Sigmoid colon (tissue), 4 donors: ENCODE results near the gene SERPINA9.

ENCODE experiments used
- EP300 ChIP-seq, 4 donors: sonication (generic); formaldehyde crosslinking; IDR thresholded peaks; one replicate each; pipeline ENCODE4 v1.6.1; 2017; ENCODE audit warnings: antibody characterized with exemption in 4 of 4
- POLR2A ChIP-seq, 2 donors: fragments of 450-650 bp; IDR thresholded peaks; one replicate each; pipeline ENCODE4 v1.6.1; 2016; ENCODE audit warnings: antibody characterized with exemption in 2 of 2, mild to moderate bottlenecking in 2 of 2, moderate library complexity in 2 of 2
- POLR2AphosphoS5 ChIP-seq, 4 donors: sonication (generic); formaldehyde crosslinking; IDR thresholded peaks; one replicate each; pipeline ENCODE4 v1.6.1; 2017; ENCODE audit warnings: antibody characterized with exemption in 4 of 4
- TF ChIP-seq, protein P1 (sequence below), 4 experiments: fragments of 450-650 bp in 3 of 4; fragments of 200-600 bp in 1 of 4; IDR thresholded peaks; one replicate each; pipeline ENCODE4 v1.5.1; 2016 to 2019; ENCODE audit warnings: antibody characterized with exemption in 4 of 4, mild to moderate bottlenecking in 3 of 4, moderate library complexity in 2 of 4

DNA sequence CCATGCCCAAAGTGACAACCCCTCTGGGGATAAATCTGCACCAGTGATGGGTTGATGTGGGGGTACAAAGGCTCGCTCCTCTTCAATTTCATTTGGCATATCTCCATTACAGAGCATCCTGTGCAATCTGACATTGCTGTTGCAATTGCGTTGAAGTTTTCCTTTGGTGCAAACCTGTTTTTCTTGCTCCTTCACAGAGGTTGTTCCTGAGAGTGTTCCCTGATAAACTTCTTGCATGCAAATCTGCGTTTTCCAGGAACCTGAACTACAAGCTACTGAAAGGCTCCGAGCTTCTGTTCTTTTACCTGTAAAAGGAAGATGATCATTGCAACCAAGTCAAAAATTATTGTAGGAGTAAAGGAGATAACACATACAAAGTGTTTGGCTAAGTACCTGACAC lies 49.5 kb downstream of the SERPINA9 start:
- TF ChIP-seq, protein P1, sequence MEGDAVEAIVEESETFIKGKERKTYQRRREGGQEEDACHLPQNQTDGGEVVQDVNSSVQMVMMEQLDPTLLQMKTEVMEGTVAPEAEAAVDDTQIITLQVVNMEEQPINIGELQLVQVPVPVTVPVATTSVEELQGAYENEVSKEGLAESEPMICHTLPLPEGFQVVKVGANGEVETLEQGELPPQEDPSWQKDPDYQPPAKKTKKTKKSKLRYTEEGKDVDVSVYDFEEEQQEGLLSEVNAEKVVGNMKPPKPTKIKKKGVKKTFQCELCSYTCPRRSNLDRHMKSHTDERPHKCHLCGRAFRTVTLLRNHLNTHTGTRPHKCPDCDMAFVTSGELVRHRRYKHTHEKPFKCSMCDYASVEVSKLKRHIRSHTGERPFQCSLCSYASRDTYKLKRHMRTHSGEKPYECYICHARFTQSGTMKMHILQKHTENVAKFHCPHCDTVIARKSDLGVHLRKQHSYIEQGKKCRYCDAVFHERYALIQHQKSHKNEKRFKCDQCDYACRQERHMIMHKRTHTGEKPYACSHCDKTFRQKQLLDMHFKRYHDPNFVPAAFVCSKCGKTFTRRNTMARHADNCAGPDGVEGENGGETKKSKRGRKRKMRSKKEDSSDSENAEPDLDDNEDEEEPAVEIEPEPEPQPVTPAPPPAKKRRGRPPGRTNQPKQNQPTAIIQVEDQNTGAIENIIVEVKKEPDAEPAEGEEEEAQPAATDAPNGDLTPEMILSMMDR (IDR thresholded peaks at IDR 0.05) = no peak
- TF ChIP-seq POLR2A (IDR thresholded peaks at IDR 0.05) (no peak), POLR2AphosphoS5 (IDR thresholded peaks at IDR 0.05) (no peak), EP300 (IDR thresholded peaks at IDR 0.05) (no peak)
